Measurements from ENCODE around the gene MMP23B.
"Not testable (repeated sequence)": the region's sequence is repeated elsewhere in the genome, so short reads cannot be mapped to it uniquely, and the experiment has no call there.

Gene MMP23B

GRCh38 chr1:1664318-1664717, 32.3 kb downstream of the MMP23B start:
- not testable (repeated sequence) for H3K27ac Mint-ChIP-seq; H3K4me3 Mint-ChIP-seq; H3K4me1 Mint-ChIP-seq; H3K9me3 Mint-ChIP-seq; H3K27me3 Mint-ChIP-seq (ENCODE audit: low read depth)
- H3K36me3 Mint-ChIP-seq (ENCODE audit: low read depth), result peaks cover 14% of the 10 kb centered on the region

- no peaks in the 10 kb centered on the region for H3K4me1 Mint-ChIP-seq
- H3K27ac Mint-ChIP-seq, result no peak overlapping the region
- peaks cover 3% of the 10 kb centered on the region for H3K27me3 Mint-ChIP-seq (ENCODE audit: low read depth)
- H3K4me3 Mint-ChIP-seq, result no peak overlapping the region
- no peaks in the 10 kb centered on the region for H3K9me3 Mint-ChIP-seq
- no peak for TF ChIP-seq CTCF (IDR thresholded peaks at IDR 0.05; ENCODE audit: unreplicated experiment in 3 of 3)
- H3K36me3 Mint-ChIP-seq (ENCODE audit: low read depth), result peaks cover 22% of the 10 kb centered on the region
Observed at GRCh38 chr1:1664941-1665814, 33.2 kb downstream of the MMP23B start.

- Mint-ChIP-seq H3K27ac (no peak overlapping the region), H3K27me3 (ENCODE audit: low read depth) (peaks cover 3% of the 10 kb centered on the region), H3K4me3 (no peak overlapping the region), H3K9me3 (no peaks in the 10 kb centered on the region), H3K4me1 (no peaks in the 10 kb centered on the region), H3K36me3 (ENCODE audit: low read depth) (peaks cover 25% of the 10 kb centered on the region)
- peak; percentile 27 to 45 (median 42) for TF ChIP-seq CTCF (IDR thresholded peaks at IDR 0.05; ENCODE audit: unreplicated experiment in 3 of 3)
Observed at GRCh38 chr1:1665815-1666251, 33.9 kb downstream of the MMP23B start.

- no peak overlapping the region for H3K4me3 Mint-ChIP-seq
- no peaks in the 10 kb centered on the region for H3K9me3 Mint-ChIP-seq
- H3K27me3 Mint-ChIP-seq (ENCODE audit: low read depth), result peaks cover 3% of the 10 kb centered on the region
- H3K27ac Mint-ChIP-seq, result no peak overlapping the region
- no peaks in the 10 kb centered on the region for H3K4me1 Mint-ChIP-seq
- TF ChIP-seq CTCF (IDR thresholded peaks at IDR 0.05; ENCODE audit: unreplicated experiment in 3 of 3), result no peak
- peaks cover 30% of the 10 kb centered on the region for H3K36me3 Mint-ChIP-seq (ENCODE audit: low read depth)
Observed at GRCh38 chr1:1666526-1666925, 34.6 kb downstream of the MMP23B start.

- peaks cover 3% of the 10 kb centered on the region for H3K27me3 Mint-ChIP-seq (ENCODE audit: low read depth)
- H3K9me3 Mint-ChIP-seq, result no peaks in the 10 kb centered on the region
- H3K27ac Mint-ChIP-seq, result no peak overlapping the region
- no peak for TF ChIP-seq CTCF (IDR thresholded peaks at IDR 0.05; ENCODE audit: unreplicated experiment in 3 of 3)
- H3K36me3 Mint-ChIP-seq (ENCODE audit: low read depth), result peaks cover 36% of the 10 kb centered on the region
- H3K4me3 Mint-ChIP-seq, result no peak overlapping the region
- no peaks in the 10 kb centered on the region for H3K4me1 Mint-ChIP-seq
Observed at GRCh38 chr1:1669468-1670440, 37.8 kb downstream of the MMP23B start.

GRCh38 chr1:1670866-1671265, 38.9 kb downstream of the MMP23B start:
- Mint-ChIP-seq H3K4me3 (no peak overlapping the region), H3K9me3 (no peaks in the 10 kb centered on the region), H3K36me3 (ENCODE audit: low read depth) (peaks cover 36% of the 10 kb centered on the region), H3K4me1 (no peaks in the 10 kb centered on the region), H3K27ac (no peak overlapping the region), H3K27me3 (ENCODE audit: low read depth) (peaks cover 3% of the 10 kb centered on the region)
- no peak for TF ChIP-seq CTCF (IDR thresholded peaks at IDR 0.05; ENCODE audit: unreplicated experiment in 3 of 3)

Measured in nephron (organoid).